ENCODE data around the gene NADSYN1.

Gene NADSYN1

DNA sequence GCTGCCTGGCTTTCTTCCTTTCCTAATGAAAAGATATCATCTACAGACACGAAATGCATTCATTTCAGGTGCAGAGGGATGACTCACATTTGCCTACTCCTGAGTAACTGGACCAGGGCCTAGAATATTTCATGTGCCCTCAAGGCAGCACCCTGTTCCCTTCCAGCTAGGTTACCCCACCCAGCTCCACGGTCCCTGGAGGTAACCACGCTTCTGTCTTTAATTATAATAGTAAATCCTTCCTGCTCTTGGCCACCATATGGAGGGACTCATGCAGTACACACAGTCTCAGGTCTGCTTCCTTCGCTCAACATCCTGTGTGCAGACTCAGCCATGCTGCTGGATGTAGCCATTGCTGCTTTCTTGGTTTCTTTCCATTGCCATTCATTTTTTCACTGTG lies 27.1 kb upstream of the NADSYN1 start:
- TF ChIP-seq, protein P1, sequence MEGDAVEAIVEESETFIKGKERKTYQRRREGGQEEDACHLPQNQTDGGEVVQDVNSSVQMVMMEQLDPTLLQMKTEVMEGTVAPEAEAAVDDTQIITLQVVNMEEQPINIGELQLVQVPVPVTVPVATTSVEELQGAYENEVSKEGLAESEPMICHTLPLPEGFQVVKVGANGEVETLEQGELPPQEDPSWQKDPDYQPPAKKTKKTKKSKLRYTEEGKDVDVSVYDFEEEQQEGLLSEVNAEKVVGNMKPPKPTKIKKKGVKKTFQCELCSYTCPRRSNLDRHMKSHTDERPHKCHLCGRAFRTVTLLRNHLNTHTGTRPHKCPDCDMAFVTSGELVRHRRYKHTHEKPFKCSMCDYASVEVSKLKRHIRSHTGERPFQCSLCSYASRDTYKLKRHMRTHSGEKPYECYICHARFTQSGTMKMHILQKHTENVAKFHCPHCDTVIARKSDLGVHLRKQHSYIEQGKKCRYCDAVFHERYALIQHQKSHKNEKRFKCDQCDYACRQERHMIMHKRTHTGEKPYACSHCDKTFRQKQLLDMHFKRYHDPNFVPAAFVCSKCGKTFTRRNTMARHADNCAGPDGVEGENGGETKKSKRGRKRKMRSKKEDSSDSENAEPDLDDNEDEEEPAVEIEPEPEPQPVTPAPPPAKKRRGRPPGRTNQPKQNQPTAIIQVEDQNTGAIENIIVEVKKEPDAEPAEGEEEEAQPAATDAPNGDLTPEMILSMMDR (conservative IDR thresholded peaks at IDR 0.05; ENCODE audit: low read depth, low read length) = no peak
- H3K4me3 ChIP-seq (ENCODE audit: low read depth, low read length) = no peak overlapping the region
- DNase-seq (ENCODE audit: low read depth) = no peak

- no peak for DNase-seq (ENCODE audit: low read depth)
- H3K4me3 ChIP-seq (ENCODE audit: low read depth, low read length) = no peak overlapping the region
- TF ChIP-seq, protein P1 (conservative IDR thresholded peaks at IDR 0.05; ENCODE audit: low read depth, low read length) = no peak
These were observed 26.6 kb upstream of the NADSYN1 start for GRCh38 chr11:71426413-71426812.

- DNase-seq (ENCODE audit: low read depth) = no peak
- TF ChIP-seq, protein P1 (conservative IDR thresholded peaks at IDR 0.05; ENCODE audit: low read depth, low read length) = no peak
- no peak overlapping the region for H3K4me3 ChIP-seq (ENCODE audit: low read depth, low read length)
These were observed 24.1 kb upstream of the NADSYN1 start for GRCh38 chr11:71428861-71429435.

GRCh38 chr11:71429701-71430100 lies 23.3 kb upstream of the NADSYN1 start:
- no peak overlapping the region for H3K4me3 ChIP-seq (ENCODE audit: low read depth, low read length)
- DNase-seq (ENCODE audit: low read depth) = no peak
- TF ChIP-seq, protein P1 (conservative IDR thresholded peaks at IDR 0.05; ENCODE audit: low read depth, low read length) = no peak

GRCh38 chr11:71430166-71430565 lies 22.8 kb upstream of the NADSYN1 start:
- no peak overlapping the region for H3K4me3 ChIP-seq (ENCODE audit: low read depth, low read length)
- TF ChIP-seq, protein P1 (conservative IDR thresholded peaks at IDR 0.05; ENCODE audit: low read depth, low read length) = no peak
- no peak for DNase-seq (ENCODE audit: low read depth)

DNA sequence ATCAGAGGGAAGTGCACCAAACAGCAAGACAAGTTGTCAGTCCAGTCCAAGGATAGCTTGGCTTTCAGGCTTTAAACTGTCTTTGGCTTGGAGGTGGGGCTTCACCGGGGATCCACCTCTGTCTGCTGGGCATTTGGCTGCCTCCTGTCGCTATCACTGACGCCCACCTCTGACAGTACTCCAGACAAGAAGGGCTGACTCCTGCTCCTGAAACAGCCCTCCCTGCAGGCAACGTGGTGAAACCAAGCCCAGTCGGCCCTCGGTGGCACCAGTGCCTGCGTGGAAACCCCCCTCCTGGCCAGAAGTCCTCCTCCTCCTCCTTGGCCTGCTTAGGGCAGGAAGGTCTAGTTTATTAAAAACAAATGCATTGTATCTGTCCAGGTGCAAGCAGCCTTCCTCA lies 21.7 kb upstream of the NADSYN1 start:
- DNase-seq (ENCODE audit: low read depth) = no peak
- TF ChIP-seq, protein P1 (conservative IDR thresholded peaks at IDR 0.05; ENCODE audit: low read depth, low read length) = no peak

More for the DNA sequence above, 21.7 kb upstream of the NADSYN1 start:
- H3K4me3 ChIP-seq (ENCODE audit: low read depth, low read length) = no peak overlapping the region

All from choroid plexus epithelial cell (primary cell).